HEK293T (cell line): ENCODE measurements around the gene TRPC3.

Source experiments
- BHLHE40 ChIP-seq: fragments of 450-650 bp; IDR thresholded peaks from 2 replicates; pipeline ENCODE4 v1.6.1; 2016; ENCODE audit warnings: mild to moderate bottlenecking, moderate library complexity, borderline replicate concordance
- FOXA1 ChIP-seq: fragments of 450-650 bp; IDR thresholded peaks from 2 replicates; pipeline ENCODE4 v1.6.1; 2016; ENCODE audit warnings: mild to moderate bottlenecking

DNA sequence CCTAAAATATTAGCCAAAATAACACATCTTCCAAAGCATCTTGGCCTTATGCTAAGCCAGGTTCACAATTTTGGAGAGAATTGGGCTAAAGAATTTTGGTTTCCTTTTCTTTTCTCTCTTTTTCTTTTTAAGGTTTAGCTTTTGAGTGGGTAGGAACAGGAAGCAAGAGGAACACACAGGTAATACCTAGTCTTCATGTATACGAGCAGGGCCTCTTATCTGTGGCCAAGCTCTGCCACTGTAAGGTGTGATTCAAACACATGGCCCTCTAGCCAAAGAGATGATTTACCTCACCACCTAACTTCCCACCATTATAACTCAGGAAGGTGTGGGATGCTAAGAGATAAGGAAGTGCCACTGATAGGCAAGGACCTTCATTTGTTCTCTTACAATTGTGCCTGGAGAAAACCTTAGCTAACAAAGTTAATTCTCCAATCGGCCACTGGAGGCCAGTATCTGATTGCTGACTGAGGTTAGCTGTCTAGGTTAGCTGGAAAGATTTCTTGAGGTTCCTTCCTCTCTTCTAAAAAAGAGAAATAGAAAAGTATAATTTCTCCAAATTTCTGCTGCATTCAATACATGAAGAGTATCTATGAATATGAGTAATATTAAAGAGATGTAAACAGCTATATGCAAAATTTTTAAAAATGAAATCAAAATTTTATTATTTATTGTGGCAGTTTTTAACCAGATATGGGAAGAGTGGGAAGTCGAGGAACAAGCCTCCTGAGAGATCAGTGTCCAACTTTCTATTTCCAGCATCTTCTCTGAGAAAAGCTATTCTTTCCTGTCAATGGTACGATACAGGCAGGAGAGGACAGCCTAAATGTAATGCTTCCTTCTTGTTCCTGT, 51.5 kb downstream of the TRPC3 start:
- TF ChIP-seq BHLHE40 = no peak
- no peak for TF ChIP-seq FOXA1
